ENCODE data around the gene SOHLH2.

DNA sequence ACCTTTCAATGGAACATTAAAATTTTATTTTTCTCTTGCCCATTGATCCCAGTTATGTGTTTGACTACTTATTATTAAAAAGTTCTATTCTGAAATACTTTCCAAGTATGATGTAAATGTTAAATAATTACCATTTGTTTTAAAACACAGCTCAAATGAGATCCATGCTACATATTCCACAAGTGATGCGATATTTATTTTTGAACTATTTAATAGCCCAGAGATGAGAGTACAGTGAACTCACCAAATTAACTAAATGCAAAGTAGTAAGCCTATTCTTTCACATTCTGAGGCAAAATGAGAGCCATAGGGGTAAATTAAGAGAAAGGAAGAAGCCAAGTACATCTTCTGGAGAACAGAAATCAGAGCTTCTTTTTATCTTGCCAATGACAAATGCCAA lies 82.0 kb downstream of the SOHLH2 start:
- TF ChIP-seq, protein P1, sequence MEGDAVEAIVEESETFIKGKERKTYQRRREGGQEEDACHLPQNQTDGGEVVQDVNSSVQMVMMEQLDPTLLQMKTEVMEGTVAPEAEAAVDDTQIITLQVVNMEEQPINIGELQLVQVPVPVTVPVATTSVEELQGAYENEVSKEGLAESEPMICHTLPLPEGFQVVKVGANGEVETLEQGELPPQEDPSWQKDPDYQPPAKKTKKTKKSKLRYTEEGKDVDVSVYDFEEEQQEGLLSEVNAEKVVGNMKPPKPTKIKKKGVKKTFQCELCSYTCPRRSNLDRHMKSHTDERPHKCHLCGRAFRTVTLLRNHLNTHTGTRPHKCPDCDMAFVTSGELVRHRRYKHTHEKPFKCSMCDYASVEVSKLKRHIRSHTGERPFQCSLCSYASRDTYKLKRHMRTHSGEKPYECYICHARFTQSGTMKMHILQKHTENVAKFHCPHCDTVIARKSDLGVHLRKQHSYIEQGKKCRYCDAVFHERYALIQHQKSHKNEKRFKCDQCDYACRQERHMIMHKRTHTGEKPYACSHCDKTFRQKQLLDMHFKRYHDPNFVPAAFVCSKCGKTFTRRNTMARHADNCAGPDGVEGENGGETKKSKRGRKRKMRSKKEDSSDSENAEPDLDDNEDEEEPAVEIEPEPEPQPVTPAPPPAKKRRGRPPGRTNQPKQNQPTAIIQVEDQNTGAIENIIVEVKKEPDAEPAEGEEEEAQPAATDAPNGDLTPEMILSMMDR (IDR thresholded peaks at IDR 0.05; ENCODE audit: low read length) = no peak
- TF ChIP-seq EZH2 (IDR thresholded peaks at IDR 0.05; ENCODE audit: borderline replicate concordance, low read length) = no peak
